ENCODE results near the gene ITPR1. TPM values are rescaled to one million over a fixed set of nuclear protein-coding genes. Genes with fewer than 3 reads are reported as not detected.

The ITPR1 gene
- total RNA-seq, 2 donors from 2014 or later: 29.3 to 29.8 TPM

DNA sequence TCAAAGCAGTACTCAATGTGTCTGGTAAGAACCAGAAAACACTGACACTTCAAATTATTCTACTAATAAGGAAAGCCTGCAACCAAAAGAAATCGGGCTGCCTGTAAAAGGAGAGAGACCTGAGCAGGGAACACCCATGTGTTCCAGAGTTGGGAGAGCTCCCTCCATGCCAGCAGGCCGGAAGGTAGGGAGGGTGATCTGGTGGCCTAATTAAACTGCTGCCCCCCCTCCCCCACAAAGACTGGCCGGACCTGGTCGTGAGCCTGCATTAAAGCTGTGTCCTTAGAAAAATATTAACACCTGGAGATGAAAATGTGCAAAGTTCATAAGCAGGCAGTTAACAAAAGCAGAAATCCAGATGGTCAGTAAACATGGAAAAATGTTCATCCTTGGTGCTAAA is 315.5 kb downstream of the ITPR1 start:
- 12 to 19% methylated on average over 4 of the region's 4 CpGs for WGBS, 2 donors
- H3K36me3 ChIP-seq (replicated peaks in 1 of 2; ENCODE audit: insufficient read depth in 1 of 2, low read depth in 2 of 2): no peaks in the 10 kb centered on the region
- no peaks in the 10 kb centered on the region for H3K9me3 ChIP-seq
- intact Hi-C loops (cut with DNase I): no loop called here
- peaks cover 11% of the 10 kb centered on the region for H3K4me1 ChIP-seq
- no peak overlapping the region for H3K4me3 ChIP-seq
- peak; percentile 66 for ATAC-seq
- no peak for TF ChIP-seq POLR2A (IDR thresholded peaks at IDR 0.05)
- TF ChIP-seq, protein P1, sequence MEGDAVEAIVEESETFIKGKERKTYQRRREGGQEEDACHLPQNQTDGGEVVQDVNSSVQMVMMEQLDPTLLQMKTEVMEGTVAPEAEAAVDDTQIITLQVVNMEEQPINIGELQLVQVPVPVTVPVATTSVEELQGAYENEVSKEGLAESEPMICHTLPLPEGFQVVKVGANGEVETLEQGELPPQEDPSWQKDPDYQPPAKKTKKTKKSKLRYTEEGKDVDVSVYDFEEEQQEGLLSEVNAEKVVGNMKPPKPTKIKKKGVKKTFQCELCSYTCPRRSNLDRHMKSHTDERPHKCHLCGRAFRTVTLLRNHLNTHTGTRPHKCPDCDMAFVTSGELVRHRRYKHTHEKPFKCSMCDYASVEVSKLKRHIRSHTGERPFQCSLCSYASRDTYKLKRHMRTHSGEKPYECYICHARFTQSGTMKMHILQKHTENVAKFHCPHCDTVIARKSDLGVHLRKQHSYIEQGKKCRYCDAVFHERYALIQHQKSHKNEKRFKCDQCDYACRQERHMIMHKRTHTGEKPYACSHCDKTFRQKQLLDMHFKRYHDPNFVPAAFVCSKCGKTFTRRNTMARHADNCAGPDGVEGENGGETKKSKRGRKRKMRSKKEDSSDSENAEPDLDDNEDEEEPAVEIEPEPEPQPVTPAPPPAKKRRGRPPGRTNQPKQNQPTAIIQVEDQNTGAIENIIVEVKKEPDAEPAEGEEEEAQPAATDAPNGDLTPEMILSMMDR (IDR thresholded peaks at IDR 0.05): no peak
- H3K27ac ChIP-seq: peak overlapping the region in 2 of 4 donors; percentile 32 to 55
- DNase-seq: peak; percentile 29 to 66 (median 53)
- H3K27me3 ChIP-seq: no peaks in the 10 kb centered on the region

DNA sequence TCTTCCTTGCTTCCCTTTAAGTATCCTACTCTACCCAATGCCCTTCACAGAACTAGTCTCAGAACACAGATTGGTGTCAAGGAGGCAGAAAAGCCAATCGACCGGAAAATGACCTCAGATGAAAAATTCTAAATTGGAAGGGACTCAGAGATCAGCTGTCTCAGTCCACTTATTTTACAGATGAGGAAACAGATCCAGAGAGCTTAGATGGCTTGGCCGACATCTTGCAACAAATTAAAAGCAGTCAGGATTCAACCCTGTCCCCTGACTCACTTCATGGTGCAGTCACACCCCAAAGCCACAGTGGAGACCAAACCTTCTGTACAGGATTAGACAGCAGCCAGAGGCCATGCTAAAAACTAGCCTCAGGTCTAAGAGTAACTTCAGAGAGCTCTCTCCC is 316.8 kb downstream of the ITPR1 start:
- intact Hi-C loops (cut with DNase I): no loop called here
- no peak overlapping the region for H3K27ac ChIP-seq
- no peak overlapping the region for H3K4me3 ChIP-seq
- no peaks in the 10 kb centered on the region for H3K27me3 ChIP-seq
- peaks cover 11% of the 10 kb centered on the region for H3K4me1 ChIP-seq
- no peak for DNase-seq
- H3K9me3 ChIP-seq: no peaks in the 10 kb centered on the region
- ATAC-seq: no peak
- WGBS, 2 donors: 81 to 88% methylated on average over 3 of the region's 3 CpGs
- H3K36me3 ChIP-seq (replicated peaks in 1 of 2; ENCODE audit: insufficient read depth in 1 of 2, low read depth in 2 of 2): no peaks in the 10 kb centered on the region
- no peak for TF ChIP-seq POLR2A (IDR thresholded peaks at IDR 0.05)
- TF ChIP-seq, protein P1 (IDR thresholded peaks at IDR 0.05): no peak

DNA sequence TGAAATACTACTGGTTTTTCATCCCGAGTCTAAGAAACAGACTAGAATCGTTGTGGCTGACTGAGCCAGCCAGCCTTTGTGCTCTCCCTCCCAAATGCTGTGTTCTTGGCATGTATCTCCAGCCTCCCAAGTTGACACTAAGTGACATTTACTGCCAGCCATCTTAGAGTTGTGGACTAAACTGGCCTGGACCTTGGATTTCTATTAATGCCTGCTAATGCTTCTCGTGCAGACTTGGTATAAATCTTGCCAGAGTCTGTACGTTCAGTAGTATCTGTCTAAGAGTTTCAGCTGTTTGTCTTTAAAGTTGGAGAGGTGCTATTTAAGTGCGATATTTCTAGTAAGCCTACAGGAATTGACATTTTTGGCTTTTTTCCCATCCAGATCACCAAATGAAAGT is 319.4 kb downstream of the ITPR1 start:
- Histone ChIP-seq H3K4me3 (no peak overlapping the region), H3K27ac (no peak overlapping the region), H3K9me3 (no peaks in the 10 kb centered on the region), H3K27me3 (no peaks in the 10 kb centered on the region), H3K4me1 (peaks cover 11% of the 10 kb centered on the region), H3K36me3 (replicated peaks in 1 of 2; ENCODE audit: insufficient read depth in 1 of 2, low read depth in 2 of 2) (no peaks in the 10 kb centered on the region)
- TF ChIP-seq POLR2A (IDR thresholded peaks at IDR 0.05): no peak
- TF ChIP-seq, protein P1 (IDR thresholded peaks at IDR 0.05): no peak
- ATAC-seq (no peak), DNase-seq (no peak)
- intact Hi-C loops (cut with DNase I): no loop called here
- 87 to 92% methylated on average over 5 of the region's 5 CpGs for WGBS, 2 donors

DNA sequence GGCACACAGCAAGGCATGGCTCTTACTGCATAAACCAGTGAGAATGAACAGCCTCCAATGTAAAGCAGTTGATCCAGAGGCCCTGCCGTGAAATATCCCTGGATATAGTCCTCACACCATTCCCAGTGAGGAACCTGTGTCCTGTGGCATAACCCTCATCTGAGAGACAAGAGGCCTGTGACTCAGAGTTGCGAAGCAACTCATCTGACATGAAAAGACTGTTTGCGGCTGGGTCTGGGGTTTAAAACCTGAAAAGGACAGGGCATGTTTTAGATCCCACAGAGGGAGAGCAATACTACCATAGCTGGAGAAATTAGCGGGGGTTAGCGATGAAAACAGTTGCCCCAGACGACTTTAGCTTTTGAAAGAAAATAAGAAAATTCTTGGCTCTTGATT is 320.8 kb downstream of the ITPR1 start:
- Histone ChIP-seq H3K4me3 (no peak overlapping the region), H3K4me1 (peaks cover 4% of the 10 kb centered on the region), H3K27ac (no peak overlapping the region), H3K27me3 (no peaks in the 10 kb centered on the region), H3K9me3 (no peaks in the 10 kb centered on the region), H3K36me3 (replicated peaks in 1 of 2; ENCODE audit: insufficient read depth in 1 of 2, low read depth in 2 of 2) (no peaks in the 10 kb centered on the region)
- DNase-seq (no peak), ATAC-seq (no peak)
- 85 to 87% methylated on average over 6 of the region's 6 CpGs for WGBS, 2 donors
- TF ChIP-seq, protein P1 (IDR thresholded peaks at IDR 0.05): no peak
- TF ChIP-seq POLR2A (IDR thresholded peaks at IDR 0.05): no peak
- intact Hi-C loops (cut with DNase I): no loop called here

DNA sequence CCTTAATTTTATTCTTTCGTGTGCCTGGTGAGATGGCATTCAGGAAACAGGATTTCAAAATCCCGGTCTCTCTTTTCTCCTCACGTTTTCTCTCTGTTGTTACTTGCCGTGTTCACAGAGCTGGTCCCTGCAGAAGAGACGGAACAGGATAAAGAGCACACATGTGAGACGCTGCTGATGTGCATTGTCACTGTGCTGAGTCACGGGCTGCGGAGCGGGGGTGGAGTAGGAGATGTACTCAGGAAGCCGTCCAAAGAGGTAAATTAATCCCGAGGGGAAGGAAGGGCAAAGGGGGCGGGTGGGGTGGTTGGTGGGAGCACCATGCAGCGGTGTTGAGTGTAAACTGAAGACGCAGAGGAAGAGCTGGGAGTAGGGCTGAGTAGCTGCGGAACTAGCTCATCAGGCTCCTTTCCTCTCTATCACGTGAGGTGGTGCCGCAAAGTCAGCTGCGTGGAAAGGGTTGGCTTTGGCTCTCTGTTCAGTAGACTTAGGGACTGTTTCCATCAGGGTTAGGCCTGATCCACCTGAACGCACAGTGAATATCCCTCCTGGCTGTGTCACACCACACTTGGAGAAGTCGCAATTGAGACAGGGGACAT is 321.3 kb downstream of the ITPR1 start:
- Histone ChIP-seq H3K4me1 (no peaks in the 10 kb centered on the region), H3K27me3 (no peaks in the 10 kb centered on the region), H3K4me3 (no peak overlapping the region), H3K9me3 (no peaks in the 10 kb centered on the region), H3K36me3 (replicated peaks in 1 of 2; ENCODE audit: insufficient read depth in 1 of 2, low read depth in 2 of 2) (no peaks in the 10 kb centered on the region), H3K27ac (no peak overlapping the region)
- ATAC-seq (peak; percentile 81), DNase-seq (peak in 1 of 4 donors; percentile 26)
- intact Hi-C loops (cut with DNase I): no loop called here
- 71 to 79% methylated on average over 20 of the region's 20 CpGs for WGBS, 2 donors
- no peak for TF ChIP-seq POLR2A (IDR thresholded peaks at IDR 0.05)
- TF ChIP-seq, protein P1 (IDR thresholded peaks at IDR 0.05): no peak
